Psoas muscle (tissue), 8 donors: ENCODE results near the gene STPG2. TPM values are rescaled to one million over a fixed set of nuclear protein-coding genes. Genes with fewer than 3 reads are reported as not detected.

Experiments
- ATAC-seq, 4 donors: fragments of 200-7000 bp; cut with Tn5 transposase; one replicate each; pipeline ENCODE4 v1.9.1; 2020; ENCODE audit warnings: moderate library complexity in 3 of 4, mild to moderate bottlenecking in 2 of 4
- DNase-seq, 2 donors: peaks; one replicate each; pipeline ENCODE4 v3.0.0-alpha.2; 2020
- H3K27ac ChIP-seq: fragments of 200-600 bp; one replicate; pipeline ENCODE4 v1.8.0; 2022
- H3K27me3 ChIP-seq, 3 donors: fragments of 200-600 bp in 1 of 3; one replicate each; pipeline versions ENCODE4 v1.6.1 to v1.8.0; 2013 to 2022; ENCODE audit warnings: low read length in 2 of 3, mild to moderate bottlenecking in 2 of 3, moderate library complexity in 1 of 3; ENCODE audit not compliant: insufficient read depth in 3 of 3
- H3K36me3 ChIP-seq, 2 donors: fragments of 200-600 bp in 1 of 2; one replicate each; pipeline versions ENCODE4 v1.6.1 to v1.8.0; 2013 to 2022; ENCODE audit warnings: low read depth in 1 of 2, mild to moderate bottlenecking in 1 of 2, moderate library complexity in 1 of 2; ENCODE audit not compliant: insufficient read depth in 1 of 2
- H3K4me1 ChIP-seq: fragments of 200-600 bp; one replicate; pipeline ENCODE4 v1.8.0; 2022
- H3K4me3 ChIP-seq: fragments of 200-600 bp; one replicate; pipeline ENCODE4 v1.8.0; 2022; ENCODE audit warnings: mild to moderate bottlenecking
- H3K9me3 ChIP-seq: fragments of 200-600 bp; one replicate; pipeline ENCODE4 v1.8.0; 2022
- WGBS, 3 donors: extraction: QIAGEN DNeasy Blood & Tissue Kit; methylation state at CpG; one replicate each; pipeline versions ENCODE4 v1.1.6 to v1.1.7; 2013; 5-methylcytosine and 5-hydroxymethylcytosine counted together
- intact Hi-C, 2 donors: fragments of 100-400 bp; cut with DNase I; formaldehyde crosslinking; loops; one replicate each; pipeline versions ENCODE4 v1.11.0 to v1.14.2; 2022
- polyA plus RNA-seq, 3 donors: library from polyadenylated mRNA; stranded (reverse); fragments of 200-250 nt; gene quantifications; one replicate each; pipeline ENCODE4 v1.2.3, GENCODE V29; 2013
- total RNA-seq, 4 donors: library from RNA; stranded (reverse); fragmentation: NEBNext Ultra II Directional in 2 of 4; extraction: Animal tissue kit (Norgen Biotek cat#: 25700) in 2 of 4; gene quantifications; one replicate each; pipeline versions ENCODE4 v1.2.1 to v1.2.4, GENCODE V29; 2021 to 2023
- TF ChIP-seq, protein P1 (sequence below): fragments of 200-600 bp; IDR thresholded peaks from one replicate; pipeline ENCODE4 v1.8.0; 2022; ENCODE audit warnings: antibody characterized with exemption
- donor health status: healthy with polysubstance abuse.
- donor health status: DM: no; HTN: no; CAD: no; lungs with moderate emphysema.
- donor health status: Bipolar disorder and iron deficiency.
- donor health status: healthy.
- donor health status: DM: yes; HTN: yes; CAD: no.
- donor health status: DM: no; HTN: no; CAD: no.
- donor health status: DM: no; HTN: no; CAD: no.
- donor health status: DM: yes; HTN: yes; CAD: no.

The STPG2 gene
- total and polyA plus RNA-seq, 7 donors: 0.01 to 0.21 TPM; not detected in 5

DNA sequence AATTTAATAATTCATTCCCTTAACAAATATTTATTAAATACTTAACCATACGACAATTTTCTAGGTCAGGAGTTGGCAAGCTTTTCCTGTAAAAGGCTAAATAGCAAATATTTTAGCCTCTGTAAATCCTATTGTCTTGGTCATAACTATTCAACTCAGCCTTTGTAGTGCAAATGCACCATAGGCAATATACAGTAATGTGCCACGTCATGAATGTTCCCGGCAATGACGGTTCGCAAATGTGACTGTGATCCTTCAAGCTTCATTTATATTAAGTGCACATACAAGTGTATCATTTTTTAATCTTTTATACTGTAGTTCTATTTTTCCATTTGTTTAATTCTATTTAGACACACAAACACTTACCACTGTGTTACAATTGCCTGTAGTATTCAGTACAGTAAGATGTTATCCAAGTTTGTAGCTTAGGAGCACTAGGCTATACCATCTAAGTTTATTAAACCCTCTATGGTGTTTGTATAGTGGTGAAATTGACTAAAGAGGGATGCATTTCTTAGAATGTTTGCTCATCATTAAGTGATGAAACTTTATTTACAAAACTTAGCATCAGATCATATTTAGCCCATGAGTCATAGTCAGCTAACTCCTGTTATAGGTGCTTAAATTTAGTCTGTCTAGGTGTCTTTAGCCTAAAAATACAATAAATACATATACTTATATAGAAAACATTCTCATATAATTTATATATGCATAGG, 553.6 kb downstream of the STPG2 start:
- DNase-seq (no peak), ATAC-seq (no peak)
- 74 to 78% (median 74%) methylated on average over 5 of the region's 5 CpGs for WGBS, 3 donors
- Histone ChIP-seq H3K36me3 (no peaks in the 10 kb centered on the region), H3K4me3 (no peak overlapping the region), H3K9me3 (no peaks in the 10 kb centered on the region), H3K4me1 (no peaks in the 10 kb centered on the region), H3K27ac (no peak overlapping the region), H3K27me3 (no peaks in the 10 kb centered on the region)
- TF ChIP-seq, protein P1, sequence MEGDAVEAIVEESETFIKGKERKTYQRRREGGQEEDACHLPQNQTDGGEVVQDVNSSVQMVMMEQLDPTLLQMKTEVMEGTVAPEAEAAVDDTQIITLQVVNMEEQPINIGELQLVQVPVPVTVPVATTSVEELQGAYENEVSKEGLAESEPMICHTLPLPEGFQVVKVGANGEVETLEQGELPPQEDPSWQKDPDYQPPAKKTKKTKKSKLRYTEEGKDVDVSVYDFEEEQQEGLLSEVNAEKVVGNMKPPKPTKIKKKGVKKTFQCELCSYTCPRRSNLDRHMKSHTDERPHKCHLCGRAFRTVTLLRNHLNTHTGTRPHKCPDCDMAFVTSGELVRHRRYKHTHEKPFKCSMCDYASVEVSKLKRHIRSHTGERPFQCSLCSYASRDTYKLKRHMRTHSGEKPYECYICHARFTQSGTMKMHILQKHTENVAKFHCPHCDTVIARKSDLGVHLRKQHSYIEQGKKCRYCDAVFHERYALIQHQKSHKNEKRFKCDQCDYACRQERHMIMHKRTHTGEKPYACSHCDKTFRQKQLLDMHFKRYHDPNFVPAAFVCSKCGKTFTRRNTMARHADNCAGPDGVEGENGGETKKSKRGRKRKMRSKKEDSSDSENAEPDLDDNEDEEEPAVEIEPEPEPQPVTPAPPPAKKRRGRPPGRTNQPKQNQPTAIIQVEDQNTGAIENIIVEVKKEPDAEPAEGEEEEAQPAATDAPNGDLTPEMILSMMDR: no peak
- intact Hi-C loops: no loop called here

DNA sequence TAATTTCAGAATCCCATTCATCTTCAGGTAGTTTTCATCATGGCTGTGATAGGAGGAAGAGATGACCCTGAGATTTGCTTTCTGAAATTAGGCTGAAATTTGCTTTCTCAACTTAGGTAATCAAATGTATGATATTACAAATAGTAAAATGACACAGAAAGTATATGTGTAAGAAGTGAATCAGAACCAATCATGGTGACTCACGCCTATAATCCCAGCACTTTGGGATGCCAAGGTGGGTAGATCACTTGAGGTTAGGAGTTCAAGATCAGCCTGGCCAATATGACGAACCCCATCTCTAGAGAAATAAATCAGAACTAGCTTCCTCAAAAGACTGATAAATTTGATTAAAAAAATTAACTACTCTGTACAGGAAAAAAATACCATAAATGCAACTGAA, 555.4 kb downstream of the STPG2 start:
- no peak overlapping the region for H3K4me3 ChIP-seq
- WGBS, 3 donors: 77 to 85% (median 84%) methylated on average over 2 of the region's 2 CpGs
- H3K9me3 ChIP-seq: no peaks in the 10 kb centered on the region
- intact Hi-C loops: no loop called here
- TF ChIP-seq, protein P1: no peak
- ATAC-seq: no peak
- H3K27ac ChIP-seq: no peak overlapping the region
- no peaks in the 10 kb centered on the region for H3K27me3 ChIP-seq
- DNase-seq: no peak
- no peaks in the 10 kb centered on the region for H3K36me3 ChIP-seq
- no peaks in the 10 kb centered on the region for H3K4me1 ChIP-seq

DNA sequence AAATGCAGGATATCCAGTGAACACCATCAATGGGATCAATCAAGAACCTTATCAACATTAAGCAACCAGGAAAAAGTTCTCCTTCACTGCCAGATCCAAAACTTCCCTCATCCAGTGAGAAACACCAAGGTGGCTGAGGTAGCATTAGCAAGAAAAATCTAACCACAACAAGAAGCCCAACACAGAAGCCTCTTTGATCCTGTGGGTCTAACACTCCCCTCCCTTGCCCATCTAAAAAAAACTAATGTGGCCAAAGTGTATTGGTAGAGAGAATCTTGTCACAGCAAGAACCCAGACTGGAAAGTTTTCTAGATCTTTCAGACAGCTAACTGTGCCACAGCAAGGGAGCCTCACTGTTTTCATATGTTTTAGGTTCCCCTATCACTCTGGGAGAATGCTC, 558.0 kb downstream of the STPG2 start:
- no peaks in the 10 kb centered on the region for H3K9me3 ChIP-seq
- no peaks in the 10 kb centered on the region for H3K4me1 ChIP-seq
- H3K4me3 ChIP-seq: no peak overlapping the region
- H3K27ac ChIP-seq: no peak overlapping the region
- TF ChIP-seq, protein P1: no peak
- intact Hi-C loops: no loop called here
- no peaks in the 10 kb centered on the region for H3K36me3 ChIP-seq
- no peak for ATAC-seq
- DNase-seq: no peak
- no peaks in the 10 kb centered on the region for H3K27me3 ChIP-seq

DNA sequence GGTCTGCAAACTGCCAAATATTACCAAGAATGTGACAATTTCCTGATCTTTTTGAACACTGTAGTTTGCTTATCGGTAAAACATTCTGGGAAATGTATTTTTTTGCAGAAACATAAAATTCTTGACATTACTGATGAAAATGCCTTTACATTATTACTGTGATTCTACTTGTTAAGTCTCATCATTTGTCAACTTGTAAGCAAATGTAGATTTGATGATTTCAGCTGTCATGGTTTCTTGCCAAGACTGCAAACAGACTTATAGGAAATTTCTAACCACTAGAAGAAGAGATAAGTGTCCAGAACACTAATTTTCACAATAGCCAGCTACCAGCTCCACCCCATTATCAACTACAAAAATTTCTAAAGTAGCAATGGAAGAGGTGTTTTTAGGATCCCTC, 560.4 kb downstream of the STPG2 start:
- DNase-seq (no peak), ATAC-seq (no peak)
- no peaks in the 10 kb centered on the region for H3K36me3 ChIP-seq
- no peaks in the 10 kb centered on the region for H3K27me3 ChIP-seq
- TF ChIP-seq, protein P1: no peak
- H3K27ac ChIP-seq: no peak overlapping the region
- no peaks in the 10 kb centered on the region for H3K4me1 ChIP-seq
- WGBS, 3 donors: 51 to 58% (median 51%) methylated on average over 1 of the region's 1 CpG
- intact Hi-C loops: no loop called here
- no peaks in the 10 kb centered on the region for H3K9me3 ChIP-seq
- no peak overlapping the region for H3K4me3 ChIP-seq

DNA sequence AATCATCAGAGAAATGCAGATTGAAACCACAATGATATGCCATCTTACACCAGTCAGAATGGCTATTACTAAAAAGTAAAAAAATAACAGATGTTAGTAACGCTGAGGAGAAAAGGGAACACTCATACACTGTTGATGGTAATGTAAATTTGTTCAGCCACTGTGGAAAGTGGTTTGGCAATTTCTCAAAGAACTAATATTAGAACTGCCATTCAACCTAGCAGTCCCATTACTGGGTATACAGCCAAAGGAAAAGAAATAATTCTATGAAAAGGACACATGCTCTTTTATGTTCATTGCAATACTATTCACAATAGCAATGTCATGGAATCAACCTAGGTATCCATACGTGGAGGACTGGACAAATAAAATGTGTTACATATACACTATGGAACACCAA, 566.3 kb downstream of the STPG2 start:
- no peak for ATAC-seq
- Histone ChIP-seq H3K4me1 (no peaks in the 10 kb centered on the region), H3K9me3 (peaks cover 4% of the 10 kb centered on the region), H3K36me3 (no peaks in the 10 kb centered on the region), H3K27me3 (no peaks in the 10 kb centered on the region), H3K27ac (no peak overlapping the region), H3K4me3 (no peak overlapping the region)
- TF ChIP-seq, protein P1: no peak
- 30 to 71% (median 51%) methylated on average over 2 of the region's 2 CpGs for WGBS, 3 donors
- DNase-seq: no peak
- intact Hi-C loops: no loop called here
